Measurements from ENCODE around the gene TUSC1.
"Not testable (repeated sequence)": the region's sequence is repeated elsewhere in the genome, so short reads cannot be mapped to it uniquely, and the experiment has no call there.

The TUSC1 gene

GRCh38 chr9:25678147-25678666 lies at the start of gene TUSC1:
TSS of gene TUSC1 (minus strand) at chr9:25678444. CDS start at chr9:25678312, 132 bp downstream.
- peak; percentile 86 for DNase-seq

GRCh38 chr9:25726871-25727410 lies 48.7 kb upstream of the TUSC1 start:
- no peak for DNase-seq

- DNase-seq = no peak
Measured at GRCh38 chr9:25724424-25724823, 46.2 kb upstream of the TUSC1 start.

GRCh38 chr9:25716220-25716872 lies 38.1 kb upstream of the TUSC1 start:
- peak; percentile 43 for DNase-seq

GRCh38 chr9:25709941-25710340 lies 31.7 kb upstream of the TUSC1 start:
- no peak for DNase-seq

GRCh38 chr9:25704800-25705199 lies 26.6 kb upstream of the TUSC1 start:
- DNase-seq = no peak

GRCh38 chr9:25703701-25704357 lies 25.6 kb upstream of the TUSC1 start:
- no peak for DNase-seq

- no peak for DNase-seq
Measured at GRCh38 chr9:25702536-25702935, 24.3 kb upstream of the TUSC1 start.

GRCh38 chr9:25700899-25701298 lies 22.7 kb upstream of the TUSC1 start:
- DNase-seq = not testable (repeated sequence)

GRCh38 chr9:25700430-25700829 lies 22.2 kb upstream of the TUSC1 start:
- no peak for DNase-seq

GRCh38 chr9:25691786-25692185 lies 13.5 kb upstream of the TUSC1 start:
- DNase-seq = no peak

GRCh38 chr9:25684321-25684720 lies 6.1 kb upstream of the TUSC1 start:
- no peak for DNase-seq

GRCh38 chr9:25681266-25681665 lies 3.0 kb upstream of the TUSC1 start:
- no peak for DNase-seq

- DNase-seq = no peak
Measured at GRCh38 chr9:25678846-25679360, 659 bp upstream of the TUSC1 start.

- peak; percentile 78 for DNase-seq
Measured at GRCh38 chr9:25677301-25678146, 720 bp downstream of the TUSC1 start.

GRCh38 chr9:25675858-25676257 lies 2.4 kb downstream of the TUSC1 start:
- DNase-seq = not testable (repeated sequence)

- DNase-seq = no peak
Measured at GRCh38 chr9:25658571-25658970, 19.7 kb downstream of the TUSC1 start.

GRCh38 chr9:25654417-25654816 lies 23.8 kb downstream of the TUSC1 start:
- DNase-seq = no peak

- DNase-seq = no peak
Measured at GRCh38 chr9:25648116-25648515, 30.1 kb downstream of the TUSC1 start.

- DNase-seq = no peak
Measured at GRCh38 chr9:25636026-25636425, 42.2 kb downstream of the TUSC1 start.

- DNase-seq = no peak
Measured at GRCh38 chr9:25629231-25629630, 49.0 kb downstream of the TUSC1 start.

All from midbrain (tissue), 1 donor.